Measurements from ENCODE around the gene FCER2. TPM values are rescaled to one million over a fixed set of nuclear protein-coding genes. Genes with fewer than 3 reads are reported as not detected.
A peak's percentile ranks its signal among the peaks of the same experiment; 100 is the strongest.

Gene FCER2
- total RNA-seq, 1 donor from 2014 or later: not detected

DNA sequence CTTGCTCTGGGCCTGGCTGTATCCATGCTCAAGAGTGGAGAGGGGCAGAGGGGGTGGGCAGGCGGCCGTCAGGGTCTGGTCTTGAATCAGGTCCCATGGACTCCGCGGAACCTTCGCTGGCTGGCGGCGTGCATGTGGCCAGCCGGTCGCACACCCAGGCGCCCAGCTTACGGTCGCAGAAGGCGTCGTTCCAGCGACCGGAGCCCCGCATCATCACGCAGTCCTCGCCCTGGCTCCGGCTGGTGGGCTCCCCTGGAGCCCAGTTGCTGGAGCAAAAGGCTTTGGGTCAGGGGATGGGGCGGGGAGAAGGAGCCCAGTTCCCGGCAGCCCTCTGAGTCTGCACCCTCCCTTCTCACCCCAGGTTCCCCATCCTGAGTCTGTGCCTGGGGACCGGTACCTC lies 12.8 kb downstream of the FCER2 start:
- DNase-seq (ENCODE audit: low read depth): no peak
- TF ChIP-seq CTCF (IDR thresholded peaks at IDR 0.05; ENCODE audit: insufficient read depth, low read length, poor library complexity, severe bottlenecking): no peak
- Histone ChIP-seq H3K36me3 (ENCODE audit: control insufficient read depth, insufficient read depth, low read length) (no peaks in the 10 kb centered on the region), H3K4me3 (ENCODE audit: low read depth, low read length) (no peak overlapping the region), H3K27me3 (ENCODE audit: control insufficient read depth, insufficient read depth, low read length) (peaks cover 5% of the 10 kb centered on the region)

DNA sequence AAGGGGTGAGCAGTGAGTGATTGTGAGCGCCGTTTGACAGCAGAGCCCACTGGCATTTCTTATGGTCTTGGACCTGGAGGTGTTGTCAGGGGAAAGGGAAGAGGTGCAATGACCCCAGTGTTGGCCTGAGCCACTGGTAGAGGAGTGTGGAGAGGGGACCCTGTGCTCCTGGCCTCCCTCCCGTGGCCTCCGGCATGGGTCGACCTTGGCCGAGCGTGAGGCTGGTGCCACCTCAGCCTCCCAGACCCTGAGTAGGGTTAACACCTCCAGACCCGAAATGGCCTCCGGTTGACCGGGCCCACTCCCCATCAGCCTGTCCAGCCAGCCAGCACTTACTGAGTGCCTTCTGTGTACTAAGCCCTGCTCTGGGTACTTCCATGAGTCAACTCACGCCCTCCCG lies 14.8 kb downstream of the FCER2 start:
- H3K4me3 ChIP-seq (ENCODE audit: low read depth, low read length): no peak overlapping the region
- H3K27me3 ChIP-seq (ENCODE audit: control insufficient read depth, insufficient read depth, low read length): peaks cover 5% of the 10 kb centered on the region
- no peaks in the 10 kb centered on the region for H3K36me3 ChIP-seq (ENCODE audit: control insufficient read depth, insufficient read depth, low read length)
- DNase-seq (ENCODE audit: low read depth): no peak
- TF ChIP-seq CTCF (IDR thresholded peaks at IDR 0.05; ENCODE audit: insufficient read depth, low read length, poor library complexity, severe bottlenecking): no peak

DNA sequence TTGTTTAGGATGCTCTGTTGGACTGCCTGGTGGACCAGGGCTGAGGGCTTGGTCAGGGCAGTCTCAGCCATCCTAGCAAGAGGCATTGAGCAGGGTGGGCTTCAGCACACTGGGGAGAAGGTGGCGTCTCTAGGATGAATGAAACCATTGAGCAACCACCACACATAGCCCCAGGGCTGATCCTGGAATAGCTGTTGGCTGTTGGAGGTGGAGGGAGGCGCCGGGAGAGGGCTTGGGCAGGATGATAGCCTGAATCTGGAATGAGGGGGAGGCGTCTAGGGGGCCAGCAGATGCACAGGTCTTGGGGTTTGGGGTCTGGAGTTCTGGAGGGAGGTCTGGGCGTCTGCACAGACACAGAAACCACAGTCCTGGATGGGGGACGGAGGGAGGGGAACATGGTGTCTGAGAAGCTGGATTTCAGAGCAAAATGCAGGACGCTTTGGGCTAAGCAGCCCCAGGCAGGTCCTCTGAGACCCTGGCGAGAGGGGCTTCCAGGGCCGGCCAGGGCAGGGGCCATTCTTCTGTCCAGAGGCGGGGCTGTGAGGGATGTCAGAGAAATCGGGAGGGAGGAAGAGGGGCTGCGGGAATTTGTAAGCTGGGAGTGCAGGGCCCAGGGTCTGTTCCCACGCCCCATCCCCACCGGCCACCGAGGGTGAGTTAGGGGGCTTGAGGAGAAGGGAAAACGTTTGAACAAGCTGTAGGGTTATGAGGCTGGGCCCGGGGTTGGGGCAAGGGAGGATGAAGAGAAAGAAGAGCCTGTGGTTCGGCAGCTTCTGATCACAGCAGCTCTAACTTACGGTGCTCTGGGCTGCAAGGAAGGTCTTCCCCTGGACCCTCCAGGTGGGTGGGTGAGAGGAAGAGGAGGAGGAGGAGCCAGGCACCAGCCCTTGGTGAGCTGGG lies 16.1 kb downstream of the FCER2 start:
- no peak overlapping the region for H3K4me3 ChIP-seq (ENCODE audit: low read depth, low read length)
- peaks cover 5% of the 10 kb centered on the region for H3K27me3 ChIP-seq (ENCODE audit: control insufficient read depth, insufficient read depth, low read length)
- no peak for TF ChIP-seq CTCF (IDR thresholded peaks at IDR 0.05; ENCODE audit: insufficient read depth, low read length, poor library complexity, severe bottlenecking)
- no peaks in the 10 kb centered on the region for H3K36me3 ChIP-seq (ENCODE audit: control insufficient read depth, insufficient read depth, low read length)
- no peak for DNase-seq (ENCODE audit: low read depth)

DNA sequence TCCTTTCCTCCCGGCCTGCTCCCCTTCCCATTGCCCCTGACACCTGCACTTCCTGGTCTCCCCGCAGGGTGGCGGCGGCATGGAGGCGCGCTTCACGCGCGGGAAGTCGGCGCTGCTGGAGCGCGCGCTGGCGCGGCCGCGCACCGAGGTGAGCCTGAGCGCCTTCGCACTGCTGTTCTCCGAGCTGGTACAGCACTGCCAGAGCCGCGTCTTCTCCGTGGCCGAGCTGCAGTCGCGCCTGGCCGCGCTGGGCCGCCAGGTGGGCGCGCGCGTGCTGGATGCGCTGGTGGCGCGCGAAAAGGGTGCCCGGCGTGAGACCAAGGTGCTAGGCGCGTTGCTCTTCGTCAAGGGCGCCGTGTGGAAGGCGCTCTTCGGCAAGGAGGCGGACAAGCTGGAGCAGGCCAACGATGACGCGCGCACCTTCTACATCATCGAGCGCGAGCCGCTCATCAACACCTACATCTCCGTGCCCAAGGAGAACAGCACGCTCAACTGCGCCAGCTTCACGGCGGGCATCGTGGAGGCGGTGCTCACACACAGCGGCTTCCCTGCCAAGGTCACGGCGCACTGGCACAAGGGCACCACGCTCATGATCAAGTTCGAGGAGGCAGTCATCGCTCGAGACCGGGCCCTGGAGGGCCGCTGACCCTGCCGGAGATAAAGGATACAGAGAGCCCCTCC lies 19.6 kb downstream of the FCER2 start:
- peaks cover 14% of the 10 kb centered on the region for H3K27me3 ChIP-seq (ENCODE audit: control insufficient read depth, insufficient read depth, low read length)
- peak overlapping the region; percentile 100 for H3K4me3 ChIP-seq (ENCODE audit: low read depth, low read length)
- no peak for DNase-seq (ENCODE audit: low read depth)
- TF ChIP-seq CTCF (IDR thresholded peaks at IDR 0.05; ENCODE audit: insufficient read depth, low read length, poor library complexity, severe bottlenecking): no peak
- H3K36me3 ChIP-seq (ENCODE audit: control insufficient read depth, insufficient read depth, low read length): no peaks in the 10 kb centered on the region

DNA sequence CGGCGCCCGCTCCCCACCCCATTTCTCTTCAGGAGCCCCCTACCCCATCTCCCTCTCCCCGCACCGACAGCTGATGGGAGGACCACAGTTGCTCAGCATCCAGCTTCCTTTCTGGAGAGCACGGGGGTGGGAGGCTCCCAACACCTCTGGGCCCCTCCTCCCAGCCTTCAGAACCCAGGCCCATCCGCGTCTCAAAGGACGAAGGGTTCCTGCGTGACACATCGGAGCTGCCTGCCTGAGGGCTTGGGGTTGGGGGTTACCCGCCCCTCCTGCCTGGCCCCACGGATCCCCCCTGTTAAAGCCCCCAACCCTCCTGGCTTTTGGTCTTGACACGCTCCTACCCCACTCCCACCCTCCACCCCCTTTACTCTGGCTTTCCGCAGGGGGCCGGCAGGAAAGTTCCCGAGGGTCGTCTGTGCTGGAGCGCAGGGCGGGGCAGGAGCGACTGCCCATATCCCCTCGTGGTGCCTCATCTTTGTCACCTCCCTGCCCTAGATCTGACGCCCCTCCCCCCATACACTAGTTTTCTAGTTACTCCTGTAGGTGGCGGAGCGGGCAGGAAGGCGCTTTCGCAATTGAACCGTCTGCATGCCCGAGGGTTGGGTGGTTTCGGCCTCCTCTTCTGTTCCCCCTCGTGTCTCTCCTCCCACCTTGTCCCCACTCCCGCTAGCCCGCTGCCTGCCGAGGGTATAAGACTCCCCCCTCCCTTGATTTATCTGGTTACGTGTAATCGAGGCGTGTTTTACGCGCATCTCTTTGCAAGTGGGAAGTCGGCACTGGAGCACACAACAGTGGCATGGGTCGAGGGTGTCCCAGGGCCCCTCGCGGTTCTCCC lies 20.4 kb downstream of the FCER2 start:
- TF ChIP-seq CTCF (IDR thresholded peaks at IDR 0.05; ENCODE audit: insufficient read depth, low read length, poor library complexity, severe bottlenecking): peak; percentile 74
- no peaks in the 10 kb centered on the region for H3K36me3 ChIP-seq (ENCODE audit: control insufficient read depth, insufficient read depth, low read length)
- DNase-seq (ENCODE audit: low read depth): peak; percentile 31
- peak overlapping the region; percentile 100 for H3K4me3 ChIP-seq (ENCODE audit: low read depth, low read length)
- H3K27me3 ChIP-seq (ENCODE audit: control insufficient read depth, insufficient read depth, low read length): peaks cover 15% of the 10 kb centered on the region

Measured in kidney epithelial cell (primary cell).